Thyroid gland (tissue), 4 donors: Measurements from ENCODE around the gene ALCAM.

ENCODE experiments used
- POLR2A ChIP-seq, 2 donors: fragments of 450-650 bp; IDR thresholded peaks; one replicate each; pipeline ENCODE4 v1.6.1; 2017; ENCODE audit warnings: antibody characterized with exemption in 2 of 2, mild to moderate bottlenecking in 2 of 2, moderate library complexity in 1 of 2
- TF ChIP-seq, protein P1 (sequence below), 6 experiments: fragments of 200-600 bp in 3 of 6; fragments of 450-650 bp in 3 of 6; sonication (generic) in 3 of 6; IDR thresholded peaks; one replicate each; pipeline ENCODE4 v1.5.1; 2016 to 2019; ENCODE audit warnings: antibody characterized with exemption in 6 of 6, mild to moderate bottlenecking in 2 of 6, inconsistent platforms in 1 of 6, moderate library complexity in 1 of 6

DNA sequence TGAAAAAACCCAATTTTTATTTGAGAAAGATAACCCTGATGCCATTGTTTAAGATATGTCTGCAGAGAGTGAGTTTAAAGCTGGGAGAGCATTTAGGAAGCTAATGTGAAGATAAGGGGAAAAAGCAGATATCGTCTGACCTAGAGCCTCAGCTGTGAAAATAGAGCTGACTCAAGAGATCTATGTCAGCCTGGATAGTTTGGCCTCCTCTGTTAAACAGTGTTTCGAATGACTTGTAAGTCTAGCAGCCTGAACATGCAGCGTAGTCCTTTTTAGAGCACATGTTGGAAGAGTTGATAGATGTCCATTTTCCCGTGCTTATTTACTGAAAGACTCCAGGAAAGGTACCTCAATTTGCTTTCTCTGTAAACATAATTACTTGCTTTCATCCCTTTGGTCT is 48.1 kb downstream of the ALCAM start:
- TF ChIP-seq, protein P1, sequence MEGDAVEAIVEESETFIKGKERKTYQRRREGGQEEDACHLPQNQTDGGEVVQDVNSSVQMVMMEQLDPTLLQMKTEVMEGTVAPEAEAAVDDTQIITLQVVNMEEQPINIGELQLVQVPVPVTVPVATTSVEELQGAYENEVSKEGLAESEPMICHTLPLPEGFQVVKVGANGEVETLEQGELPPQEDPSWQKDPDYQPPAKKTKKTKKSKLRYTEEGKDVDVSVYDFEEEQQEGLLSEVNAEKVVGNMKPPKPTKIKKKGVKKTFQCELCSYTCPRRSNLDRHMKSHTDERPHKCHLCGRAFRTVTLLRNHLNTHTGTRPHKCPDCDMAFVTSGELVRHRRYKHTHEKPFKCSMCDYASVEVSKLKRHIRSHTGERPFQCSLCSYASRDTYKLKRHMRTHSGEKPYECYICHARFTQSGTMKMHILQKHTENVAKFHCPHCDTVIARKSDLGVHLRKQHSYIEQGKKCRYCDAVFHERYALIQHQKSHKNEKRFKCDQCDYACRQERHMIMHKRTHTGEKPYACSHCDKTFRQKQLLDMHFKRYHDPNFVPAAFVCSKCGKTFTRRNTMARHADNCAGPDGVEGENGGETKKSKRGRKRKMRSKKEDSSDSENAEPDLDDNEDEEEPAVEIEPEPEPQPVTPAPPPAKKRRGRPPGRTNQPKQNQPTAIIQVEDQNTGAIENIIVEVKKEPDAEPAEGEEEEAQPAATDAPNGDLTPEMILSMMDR (IDR thresholded peaks at IDR 0.05) = no peak
- TF ChIP-seq POLR2A (IDR thresholded peaks at IDR 0.05) = no peak
